Heart right ventricle (tissue), 16 donors: ENCODE data around the gene SLCO2A1. TPM values are rescaled to one million over a fixed set of nuclear protein-coding genes. Genes with fewer than 3 reads are reported as not detected.

Source experiments
- ATAC-seq, 8 donors: fragments of 200-7000 bp; cut with Tn5 transposase; one replicate each; pipeline ENCODE4 v1.9.1; 2020; ENCODE audit warnings: mild to moderate bottlenecking in 8 of 8, moderate library complexity in 8 of 8, moderate number of reproducible peaks in 1 of 8
- DNase-seq, 2 donors: peaks; one replicate each; pipeline ENCODE4 v3.0.0-alpha.2; 2020
- H3K27ac ChIP-seq, 10 donors: fragments of 200-600 bp; sonication (generic) in 2 of 10; one replicate each; pipeline versions ENCODE4 v1.5.0 to v1.8.0; 2020 to 2022; ENCODE audit warnings: mild to moderate bottlenecking in 3 of 10
- H3K27me3 ChIP-seq, 7 donors: fragments of 200-600 bp; one replicate each; pipeline ENCODE4 v1.8.0; 2021 to 2022; ENCODE audit warnings: mild to moderate bottlenecking in 2 of 7
- H3K36me3 ChIP-seq, 9 donors: fragments of 200-600 bp; sonication (generic) in 1 of 9; one replicate each; pipeline versions ENCODE4 v1.5.0 to v1.8.0; 2020 to 2022; ENCODE audit warnings: mild to moderate bottlenecking in 2 of 9
- H3K4me1 ChIP-seq, 9 donors: fragments of 200-600 bp; sonication (generic) in 1 of 9; one replicate each; pipeline versions ENCODE4 v1.5.0 to v1.8.0; 2020 to 2022; ENCODE audit warnings: mild to moderate bottlenecking in 4 of 9
- H3K4me3 ChIP-seq, 10 donors: fragments of 200-600 bp; sonication (generic) in 2 of 10; one replicate each; pipeline versions ENCODE4 v1.5.0 to v1.8.0; 2020 to 2022; ENCODE audit warnings: mild to moderate bottlenecking in 7 of 10, moderate library complexity in 2 of 10
- H3K9me3 ChIP-seq, 11 donors: fragments of 200-600 bp in 10 of 11; sonication (generic) in 2 of 11; one replicate each; pipeline versions ENCODE4 v1.5.0 to v1.8.0; 2013 to 2022; ENCODE audit warnings: mild to moderate bottlenecking in 2 of 11, control low read depth in 1 of 11, moderate library complexity in 1 of 11
- WGBS, 2 donors: extraction: QIAGEN DNeasy Blood & Tissue Kit; methylation state at CpG; one replicate each; pipeline ENCODE4 v1.1.7; 2013; ENCODE audit warnings: inconsistent platforms in 1 of 2; 5-methylcytosine and 5-hydroxymethylcytosine counted together
- intact Hi-C, 10 donors: fragments of 100-400 bp; cut with DNase I; formaldehyde crosslinking; loops; one replicate each; pipeline versions ENCODE4 v1.11.1 to v1.14.2; 2022
- polyA plus RNA-seq, 2 donors: library from polyadenylated mRNA; stranded (reverse); fragments of 200-250 nt; gene quantifications; one replicate each; pipeline ENCODE4 v1.2.3, GENCODE V29; 2013
- total RNA-seq, 10 donors: library from RNA; stranded (reverse); fragmentation: NEBNext Ultra II Directional in 3 of 10; extraction: Animal tissue kit (Norgen Biotek cat#: 25700) in 3 of 10; gene quantifications; one replicate each; pipeline versions ENCODE4 v1.2.1 to v1.2.4, GENCODE V29; 2021 to 2023
- TF ChIP-seq, protein P1 (sequence below), 9 donors: fragments of 200-600 bp; sonication (generic) in 2 of 9; IDR thresholded peaks; one replicate each; pipeline versions ENCODE4 v1.5.0 to v1.8.0; 2021 to 2022; ENCODE audit warnings: antibody characterized with exemption in 9 of 9, mild to moderate bottlenecking in 5 of 9, moderate library complexity in 1 of 9
- donor health status: Arrhythmogenic right ventricular cardiomyopathy.
- donor health status: ischemic (EF 13 %, LVEDD 7.1; RV severe dilation, severe dysfunction).
- donor health status: healthy with polysubstance abuse.
- donor health status: DM: no; HTN: yes; CAD: no.
- donor health status: DM: no; HTN: no; CAD: no.
- donor health status: ischemic (EF 25% LVEDD 6.9; RV normal size, moderate dysfunction).
- donor health status: ischemic (EF 25% LVEDD 5.7; RV mildly dilated, moderate dysfunction).
- donor health status: healthy.
- donor health status: DM: yes; HTN: yes; CAD: no.
- donor health status: Ischemic cardiomyopathy.
- donor health status: ischemic (EF 35%, LVEDD 5.7; RV mildly dilated, moderate dysfunction).
- donor health status: nonischemic (EF 11% LVEDD 7.7; RV severe dilation, severe dysfunction).
- donor health status: DM: yes; HTN: yes; CAD: no.
- donor health status: PGD.
- donor health status: ischemic (EF 29% LVEDD 5.4; RV normal size, mild dysfunction).
- donor health status: nonischemic (EF 23%, LVEDD 6.1; RV moderate dilation, normal function).

The SLCO2A1 gene
- total and polyA plus RNA-seq, 12 donors = 3.6 to 30.4 (median 10.0) TPM

DNA sequence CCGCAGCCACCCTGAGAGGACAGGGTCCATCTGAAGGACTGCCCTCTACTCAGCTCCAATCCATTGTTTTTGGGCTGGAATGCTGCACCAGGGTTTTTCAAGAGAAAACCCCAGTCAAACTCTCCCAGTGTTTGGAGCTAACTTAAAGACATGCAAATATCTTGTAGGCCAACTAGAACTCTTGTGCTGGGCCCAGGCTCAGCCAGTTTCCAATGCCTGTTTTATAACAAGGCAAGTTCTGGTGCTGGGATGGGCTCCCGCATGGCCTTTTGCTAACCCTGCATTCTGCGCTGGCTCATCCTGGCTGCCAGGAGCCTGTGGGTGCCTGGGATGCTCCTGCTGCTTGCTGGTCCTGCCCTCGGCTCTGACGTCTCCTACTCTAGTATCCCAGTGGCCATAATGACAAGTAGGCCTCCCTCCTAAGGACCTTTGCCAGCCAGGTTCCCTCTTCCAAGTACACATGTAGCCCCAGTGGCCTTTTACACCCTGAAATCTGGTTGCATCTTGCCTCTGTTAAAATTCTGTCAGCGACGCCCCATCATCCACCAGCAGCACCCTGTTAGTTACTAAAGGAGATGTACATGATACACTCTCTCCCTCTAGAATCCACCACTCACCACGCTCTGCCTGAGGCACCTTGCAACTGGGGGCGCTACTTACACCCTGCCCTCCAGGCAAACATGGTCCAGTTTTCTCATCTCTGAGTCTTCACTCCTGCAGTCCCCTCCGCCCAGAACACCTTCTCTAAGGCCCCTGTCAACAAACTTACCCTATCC is 103.6 kb downstream of the SLCO2A1 start:
- Histone ChIP-seq H3K27ac (no peak overlapping the region), H3K4me1 (peaks cover 3 to 12% (median 9%) of the 10 kb centered on the region in 9 donors), H3K36me3 (no peaks in the 10 kb centered on the region), H3K9me3 (no peaks in the 10 kb centered on the region), H3K27me3 (peaks cover 0 to 10% (median 0%) of the 10 kb centered on the region in 7 donors), H3K4me3 (no peak overlapping the region)
- ATAC-seq (no peak), DNase-seq (no peak)
- intact Hi-C loops = loop anchor here in 8 of 10 donors (2.0 to 10.0 kb wide), 7 partner anchors 107 to 1191 kb away; partner anchors contain the start of gene TOPBP1 (in 4 of the 8)
- 96% methylated on average over 10 of the region's 10 CpGs for WGBS, 2 donors
- TF ChIP-seq, protein P1, sequence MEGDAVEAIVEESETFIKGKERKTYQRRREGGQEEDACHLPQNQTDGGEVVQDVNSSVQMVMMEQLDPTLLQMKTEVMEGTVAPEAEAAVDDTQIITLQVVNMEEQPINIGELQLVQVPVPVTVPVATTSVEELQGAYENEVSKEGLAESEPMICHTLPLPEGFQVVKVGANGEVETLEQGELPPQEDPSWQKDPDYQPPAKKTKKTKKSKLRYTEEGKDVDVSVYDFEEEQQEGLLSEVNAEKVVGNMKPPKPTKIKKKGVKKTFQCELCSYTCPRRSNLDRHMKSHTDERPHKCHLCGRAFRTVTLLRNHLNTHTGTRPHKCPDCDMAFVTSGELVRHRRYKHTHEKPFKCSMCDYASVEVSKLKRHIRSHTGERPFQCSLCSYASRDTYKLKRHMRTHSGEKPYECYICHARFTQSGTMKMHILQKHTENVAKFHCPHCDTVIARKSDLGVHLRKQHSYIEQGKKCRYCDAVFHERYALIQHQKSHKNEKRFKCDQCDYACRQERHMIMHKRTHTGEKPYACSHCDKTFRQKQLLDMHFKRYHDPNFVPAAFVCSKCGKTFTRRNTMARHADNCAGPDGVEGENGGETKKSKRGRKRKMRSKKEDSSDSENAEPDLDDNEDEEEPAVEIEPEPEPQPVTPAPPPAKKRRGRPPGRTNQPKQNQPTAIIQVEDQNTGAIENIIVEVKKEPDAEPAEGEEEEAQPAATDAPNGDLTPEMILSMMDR (IDR thresholded peaks at IDR 0.05) = no peak

DNA sequence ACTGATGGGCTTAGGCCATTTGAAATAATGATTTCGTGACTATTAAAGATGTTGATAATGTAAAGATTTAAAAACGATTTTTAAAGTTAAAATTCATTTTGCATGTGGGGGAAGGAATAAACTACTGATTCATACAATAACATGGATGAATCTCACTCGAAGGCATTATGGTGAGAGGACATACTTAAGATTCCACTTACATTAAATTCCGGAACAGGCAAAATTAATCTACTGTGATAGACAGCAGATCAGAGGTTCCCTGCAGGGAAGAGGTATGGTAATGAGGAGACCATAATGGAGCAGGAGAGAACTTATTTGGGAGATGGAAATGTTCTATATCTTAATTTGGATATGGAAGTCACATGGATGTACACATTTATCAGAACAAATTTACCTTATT is 105.7 kb downstream of the SLCO2A1 start:
- peaks cover 3 to 12% (median 9%) of the 10 kb centered on the region in 9 donors for H3K4me1 ChIP-seq
- TF ChIP-seq, protein P1 (IDR thresholded peaks at IDR 0.05) = no peak
- ATAC-seq = no peak
- no peak overlapping the region for H3K27ac ChIP-seq
- intact Hi-C loops = loop anchor here in 4 of 10 donors (10.0 kb wide), 3 partner anchors 249 to 1189 kb away; partner anchors contain the start of gene TOPBP1 (in 3 of the 4)
- H3K36me3 ChIP-seq = no peaks in the 10 kb centered on the region
- DNase-seq = no peak
- no peaks in the 10 kb centered on the region for H3K9me3 ChIP-seq
- WGBS, 2 donors = 72 to 73% methylated on average over 4 of the region's 4 CpGs
- no peak overlapping the region for H3K4me3 ChIP-seq
- H3K27me3 ChIP-seq = peaks cover 0 to 11% (median 0%) of the 10 kb centered on the region in 7 donors

DNA sequence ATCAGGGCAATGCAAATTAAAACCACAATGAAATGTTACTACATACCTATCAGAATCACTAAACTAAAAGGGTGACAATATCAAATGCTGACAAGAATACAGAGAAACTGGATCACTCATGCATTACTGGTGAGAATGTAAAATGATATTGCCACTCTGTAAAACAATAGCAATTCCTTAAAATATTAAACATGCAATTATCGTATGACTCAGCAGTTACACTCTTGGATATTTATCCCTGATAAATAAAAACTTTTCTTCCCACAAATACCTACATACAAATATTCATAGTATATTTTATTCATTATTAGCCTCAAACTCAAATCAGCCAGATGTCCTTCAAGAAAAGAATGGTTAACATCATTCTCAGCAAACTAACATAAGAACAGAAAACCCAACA is 108.1 kb downstream of the SLCO2A1 start:
- Histone ChIP-seq H3K4me3 (no peak overlapping the region), H3K36me3 (no peaks in the 10 kb centered on the region), H3K27ac (no peak overlapping the region), H3K4me1 (no peaks in the 10 kb centered on the region), H3K9me3 (no peaks in the 10 kb centered on the region), H3K27me3 (peaks cover 0 to 14% (median 4%) of the 10 kb centered on the region in 7 donors)
- TF ChIP-seq, protein P1 (IDR thresholded peaks at IDR 0.05) = no peak
- intact Hi-C loops = loop anchor here in 4 of 10 donors (10.0 kb wide), 3 partner anchors 247 to 1187 kb away; partner anchors contain the start of gene TOPBP1 (in 3 of the 4)
- ATAC-seq (no peak), DNase-seq (no peak)
- 95 to 97% methylated on average over 1 of the region's 1 CpG for WGBS, 2 donors

DNA sequence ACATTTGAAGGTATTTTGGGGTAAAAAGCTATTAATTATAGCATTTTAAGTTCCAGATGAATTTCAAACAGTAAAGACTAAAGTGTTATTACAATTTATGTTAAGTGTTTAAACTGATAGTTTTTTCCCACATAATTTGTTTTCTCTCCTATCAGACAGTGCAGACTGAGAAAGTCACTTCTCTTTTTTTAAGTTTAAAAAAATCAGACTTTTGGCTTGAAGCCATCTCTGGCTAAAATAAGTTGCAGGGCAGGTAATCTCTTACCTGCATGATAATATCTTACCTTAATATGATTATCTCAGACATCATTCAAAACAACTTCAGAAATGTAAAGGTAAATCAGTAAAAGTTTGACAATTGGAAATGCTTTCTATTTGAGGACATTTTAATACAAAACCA is 112.6 kb downstream of the SLCO2A1 start:
- H3K4me3 ChIP-seq = no peak overlapping the region
- TF ChIP-seq, protein P1 (IDR thresholded peaks at IDR 0.05) = no peak
- no peaks in the 10 kb centered on the region for H3K36me3 ChIP-seq
- intact Hi-C loops = no loop called here
- H3K4me1 ChIP-seq = no peaks in the 10 kb centered on the region
- ATAC-seq = no peak
- peaks cover 0 to 27% (median 5%) of the 10 kb centered on the region in 7 donors for H3K27me3 ChIP-seq
- H3K9me3 ChIP-seq = no peaks in the 10 kb centered on the region
- DNase-seq = no peak
- H3K27ac ChIP-seq = no peak overlapping the region
